A549 (cell line): ENCODE results near the gene TAF1B.

Experiments used
- CHD2 ChIP-seq: fragments of 150-350 bp; IDR thresholded peaks from 2 replicates; pipeline ENCODE4 v1.6.1; 2014; ENCODE audit warnings: low read length; ENCODE audit not compliant: partially characterized antibody
- CTCF ChIP-seq: fragments of >200 bp; sonication (Bioruptor Twin); formaldehyde crosslinking; IDR thresholded peaks from 3 replicates; pipeline ENCODE4 v1.5.1; 2016
- ELK1 ChIP-seq: fragments of 150-350 bp; IDR thresholded peaks from 2 replicates; pipeline ENCODE4 v1.6.1; 2014; ENCODE audit warnings: low read depth, mild to moderate bottlenecking, low read length
- EP300 ChIP-seq, 2 experiments: fragments of >200 bp; sonication (Bioruptor Twin); formaldehyde crosslinking; IDR thresholded peaks; 2 replicates in 1 of 2; 3 replicates in 1 of 2; pipeline ENCODE4 v1.6.1; 2016 to 2017
- HES2 ChIP-seq: fragments of >200 bp; sonication (Bioruptor Twin); formaldehyde crosslinking; IDR thresholded peaks from 2 replicates; pipeline ENCODE4 v1.6.1; 2016
- HOXA7 ChIP-seq: fragments of 250-450 bp; sonication (Bioruptor Pico); IDR thresholded peaks from 2 replicates; pipeline ENCODE4 v1.5.0; 2020; ENCODE audit warnings: mild to moderate bottlenecking, moderate library complexity
- HOXB13 ChIP-seq: fragments of 250-450 bp; sonication (Bioruptor Pico); IDR thresholded peaks from 2 replicates; pipeline ENCODE4 v1.5.0; 2020; ENCODE audit warnings: low read depth, mild to moderate bottlenecking, moderate library complexity
- MAX ChIP-seq: IDR thresholded peaks from 2 replicates; pipeline ENCODE4 v1.6.1; 2012
- POLR2A ChIP-seq: IDR thresholded peaks from 2 replicates; pipeline ENCODE4 v1.6.1; 2012; ENCODE audit warnings: mild to moderate bottlenecking, low read length
- RCOR1 ChIP-seq: fragments of 150-350 bp; IDR thresholded peaks from 2 replicates; pipeline ENCODE4 v1.6.1; 2014; ENCODE audit warnings: antibody characterized with exemption, low read length, low read depth

- TF ChIP-seq CTCF (no peak), POLR2A (no peak), RCOR1 (no peak), HOXA7 (CRISPR knock-in tag) (no peak), MAX (no peak), HOXB13 (CRISPR knock-in tag) (no peak), ELK1 (no peak), CHD2 (no peak), EP300 (IDR thresholded peaks at IDR 0.05) (no peak), HES2 (no peak)
These were observed 94.7 kb downstream of the TAF1B start for GRCh38 chr2:9937968-9938367.
